Right lung (tissue), 5 donors: Measurements from ENCODE around the gene CCR5AS. TPM values are rescaled to one million over a fixed set of nuclear protein-coding genes. Genes with fewer than 3 reads are reported as not detected.

Source experiments
- DNase-seq, 2 donors: peaks; one replicate each; pipeline ENCODE4 v3.0.0-alpha.2; 2013
- polyA plus RNA-seq, 5 donors: library from polyadenylated mRNA; unstranded; fragments of 120-200 nt; gene quantifications; one replicate each; pipeline versions ENCODE4 v1.2.1 to v1.2.3, GENCODE V29; 2013; ENCODE audit warnings: inconsistent platforms in 1 of 5, low replicate concordance in 1 of 5; ENCODE audit not compliant: insufficient read length in 5 of 5, insufficient read depth in 1 of 5

Gene CCR5AS

GRCh38 chr3:46314517-46314916 lies 92.3 kb downstream of the CCR5AS start:
- DNase-seq, result no peak

Other genes with a start within 250 kb of the CCR5AS start
- gene CCR1, start 198.8 kb downstream of the CCR5AS start, polyA plus RNA-seq, result 1 to 10 TPM; 4.9 to 9.3 (median 7.7) TPM
- under 1 TPM in 4 of 5 donors, not detected in 1; 0.12 to 0.35 (median 0.21) TPM for gene CCR3, start 164.6 kb downstream of the CCR5AS start, polyA plus RNA-seq
- gene CCR2, start 53.0 kb downstream of the CCR5AS start, polyA plus RNA-seq, result 1 to 10 TPM; 1.4 to 2.7 (median 2.2) TPM
- 1 to 10 TPM in 1 of 5 donors, under 1 TPM in 4; 0.41 to 1.0 (median 0.55) TPM for gene CCR5, start 36.1 kb downstream of the CCR5AS start, polyA plus RNA-seq
- gene CCRL2, start 193 bp upstream of the CCR5AS start, polyA plus RNA-seq, result 1 to 10 TPM; 3.6 to 5.7 (median 4.1) TPM
- gene LTF, start 57.8 kb upstream of the CCR5AS start, polyA plus RNA-seq, result 1 to 10 TPM; 3.1 to 7.1 (median 4.9) TPM
- under 1 TPM in 1 of 5 donors, not detected in 4; 0.12 TPM for gene RTP3, start 90.9 kb upstream of the CCR5AS start, polyA plus RNA-seq
- gene LRRC2, start 159.2 kb upstream of the CCR5AS start, polyA plus RNA-seq, result under 1 TPM; 0.37 to 0.86 (median 0.47) TPM
- not detected for gene FAM240A, start 205.5 kb upstream of the CCR5AS start, polyA plus RNA-seq